IMR-90 (cell line): Measurements from ENCODE around the gene SPON1. TPM values are rescaled to one million over a fixed set of nuclear protein-coding genes. Genes with fewer than 3 reads are reported as not detected.

ENCODE experiments used
- ATAC-seq: fragments of 200-7000 bp; cut with Tn5 transposase; 2 replicates; pipeline ENCODE4 v1.9.1; 2020; ENCODE audit warnings: low read depth, mild to moderate bottlenecking, moderate library complexity
- BruUV-seq: library from RNA; stranded (reverse); fragments of 400-500 nt; replicated peaks from 2 replicates; lab custom pipeline; 2021; lab: Mats Ljungman, UMichigan
- CTCF ChIA-PET: fragments of 300-600 bp; formaldehyde crosslinking; extraction: SDS; loops from one replicate; lab custom pipeline; 2021; ENCODE audit warnings: antibody characterized with exemption; lab: Yijun Ruan, JAX
- POLR2A ChIA-PET: fragments of 300-600 bp; sonication (Branson Sonifier 250); formaldehyde crosslinking; loops from one replicate; lab custom pipeline; 2022; ENCODE audit warnings: antibody characterized with exemption; ENCODE audit not compliant: unreplicated experiment; lab: Charles Lee
- DNase-seq: peaks from one replicate; pipeline ENCODE4 v3.0.0; 2013
- H2AFZ ChIP-seq: replicated peaks from 2 replicates; pipeline ENCODE3; 2013; ENCODE audit warnings: low read length, mild to moderate bottlenecking; ENCODE audit not compliant: poor library complexity
- H2AK5ac ChIP-seq: 2 replicates; pipeline ENCODE4 v1.6.1; 2013; ENCODE audit warnings: low read depth, low read length, inconsistent platforms
- H2AK9ac ChIP-seq: replicated peaks from 2 replicates; pipeline ENCODE3; 2013; ENCODE audit warnings: mild to moderate bottlenecking, low read depth, low read length, moderate library complexity; ENCODE audit not compliant: poor library complexity
- H2BK120ac ChIP-seq: 2 replicates; pipeline ENCODE4 v1.6.1; 2013; ENCODE audit warnings: low read depth, low read length, inconsistent platforms
- H2BK15ac ChIP-seq: 3 replicates; pipeline ENCODE4 v1.6.1; 2013; ENCODE audit warnings: low read depth, low read length, inconsistent platforms
- H2BK20ac ChIP-seq: 2 replicates; pipeline ENCODE4 v1.6.1; 2013; ENCODE audit warnings: low read depth, mild to moderate bottlenecking, inconsistent platforms, low read length, moderate library complexity
- H2BK5ac ChIP-seq: 2 replicates; pipeline ENCODE4 v1.6.1; 2013; ENCODE audit warnings: mild to moderate bottlenecking, low read depth, low read length, inconsistent platforms; ENCODE audit not compliant: poor library complexity, severe bottlenecking
- H3K14ac ChIP-seq: replicated peaks from 2 replicates; pipeline ENCODE4 v1.6.1; 2013; ENCODE audit warnings: low read depth, low read length, inconsistent platforms
- H3K18ac ChIP-seq: 2 replicates; pipeline ENCODE4 v1.6.1; 2013; ENCODE audit warnings: low read depth, low read length, control low read depth
- H3K23ac ChIP-seq: 2 replicates; pipeline ENCODE4 v1.6.1; 2013; ENCODE audit warnings: low read depth, low read length, inconsistent platforms
- H3K27ac ChIP-seq: 2 replicates; pipeline ENCODE4 v1.5.1; 2013; ENCODE audit warnings: mild to moderate bottlenecking, control low read depth, low read length; ENCODE audit not compliant: insufficient read depth
- H3K27me3 ChIP-seq: 2 replicates; pipeline ENCODE4 v1.6.1; 2013; ENCODE audit warnings: low read length; ENCODE audit not compliant: control insufficient read depth, insufficient read depth
- H3K36me3 ChIP-seq: 2 replicates; pipeline ENCODE4 v1.6.1; 2013; ENCODE audit warnings: low read length, mixed read lengths; ENCODE audit not compliant: control insufficient read depth, insufficient read depth
- H3K4ac ChIP-seq: 2 replicates; pipeline ENCODE4 v1.6.1; 2013; ENCODE audit warnings: low read depth, low read length, inconsistent platforms
- H3K4me1 ChIP-seq: 2 replicates; pipeline ENCODE4 v1.6.1; 2013; ENCODE audit warnings: low read length, mixed read lengths; ENCODE audit not compliant: control insufficient read depth, insufficient read depth
- H3K4me2 ChIP-seq: 2 replicates; pipeline ENCODE4 v1.6.1; 2013; ENCODE audit warnings: low read depth, mild to moderate bottlenecking, control low read depth, low read length, moderate library complexity
- H3K4me3 ChIP-seq: 2 replicates; pipeline ENCODE4 v1.5.1; 2013; ENCODE audit warnings: low read depth, mild to moderate bottlenecking, control low read depth, low read length, moderate library complexity; ENCODE audit not compliant: insufficient read depth
- H3K56ac ChIP-seq: 2 replicates; pipeline ENCODE4 v1.6.1; 2013; ENCODE audit warnings: low read length, inconsistent platforms; ENCODE audit not compliant: insufficient read depth; ENCODE audit errors: extremely low read depth
- H3K79me1 ChIP-seq, 2 experiments: 2 replicates each; pipeline ENCODE4 v1.6.1; 2013; ENCODE audit warnings: low read length in 2 of 2, inconsistent platforms in 1 of 2, low read depth in 1 of 2
- H3K9ac ChIP-seq: 2 replicates; pipeline ENCODE4 v1.6.1; 2013; ENCODE audit warnings: low read depth, low read length, control low read depth
- H3K9me1 ChIP-seq: 2 replicates; pipeline ENCODE4 v1.6.1; 2013; ENCODE audit warnings: low read length, inconsistent platforms; ENCODE audit not compliant: insufficient read depth
- H3K9me3 ChIP-seq: 2 replicates; pipeline ENCODE4 v1.6.1; 2013; ENCODE audit warnings: low read length; ENCODE audit not compliant: control insufficient read depth, insufficient read depth
- H4K20me1 ChIP-seq: 2 replicates; pipeline ENCODE4 v1.6.1; 2013; ENCODE audit warnings: low read length, inconsistent platforms; ENCODE audit not compliant: insufficient read depth
- H4K5ac ChIP-seq: 2 replicates; pipeline ENCODE4 v1.6.1; 2013; ENCODE audit warnings: mild to moderate bottlenecking, low read depth, low read length, control low read depth
- H4K8ac ChIP-seq, 2 experiments: 2 replicates each; pipeline ENCODE4 v1.6.1; 2013; ENCODE audit warnings: low read depth in 2 of 2, low read length in 2 of 2, control low read depth in 1 of 2, inconsistent platforms in 1 of 2
- H4K91ac ChIP-seq: 2 replicates; pipeline ENCODE4 v1.6.1; 2013; ENCODE audit warnings: low read depth, low read length, inconsistent platforms; ENCODE audit not compliant: insufficient read depth
- CHD1 ChIP-seq: IDR thresholded peaks from 2 replicates; pipeline ENCODE4 v1.6.1; 2012; ENCODE audit warnings: low read depth, low read length, improper control_type of control experiment
- CTCF ChIP-seq: conservative IDR thresholded peaks from 2 replicates; pipeline ENCODE4 v1.5.1; 2012; ENCODE audit warnings: mild to moderate bottlenecking, low read depth, low read length, improper control_type of control experiment
- FOS ChIP-seq: fragments of 150-350 bp; IDR thresholded peaks from 2 replicates; pipeline ENCODE4 v1.6.1; 2016; ENCODE audit warnings: low read depth, low read length
- MAFK ChIP-seq: IDR thresholded peaks from 2 replicates; pipeline ENCODE4 v1.6.1; 2012; ENCODE audit warnings: low read depth, low read length, improper control_type of control experiment
- MAZ ChIP-seq: IDR thresholded peaks from 2 replicates; pipeline ENCODE4 v1.6.1; 2012; ENCODE audit warnings: low read depth, mild to moderate bottlenecking, low read length, improper control_type of control experiment, moderate library complexity, borderline replicate concordance
- MXI1 ChIP-seq: IDR thresholded peaks from 2 replicates; pipeline ENCODE4 v1.6.1; 2012; ENCODE audit warnings: low read depth, mild to moderate bottlenecking, low read length, moderate library complexity, borderline replicate concordance
- NFE2L2 ChIP-seq: fragments of 150-350 bp; IDR thresholded peaks from 2 replicates; pipeline ENCODE4 v1.6.1; 2016; ENCODE audit warnings: low read depth, mild to moderate bottlenecking, low read length
- POLR2A ChIP-seq: IDR thresholded peaks from 2 replicates; pipeline ENCODE4 v1.6.1; 2012; ENCODE audit warnings: mild to moderate bottlenecking, low read depth, low read length
- RAD21 ChIP-seq: IDR thresholded peaks from 2 replicates; pipeline ENCODE4 v1.6.1; 2012; ENCODE audit warnings: low read length, improper control_type of control experiment
- RCOR1 ChIP-seq: IDR thresholded peaks from 2 replicates; pipeline ENCODE4 v1.6.1; 2012; ENCODE audit warnings: mild to moderate bottlenecking, low read length, improper control_type of control experiment; ENCODE audit not compliant: insufficient replicate concordance
- SMC3 ChIP-seq: fragments of 150-350 bp; IDR thresholded peaks from 2 replicates; pipeline ENCODE4 v1.6.1; 2016; ENCODE audit warnings: low read depth, mild to moderate bottlenecking, antibody characterized with exemption, low read length, moderate library complexity
- USF2 ChIP-seq: fragments of 150-350 bp; IDR thresholded peaks from 2 replicates; pipeline ENCODE4 v1.6.1; 2017; ENCODE audit warnings: mild to moderate bottlenecking, antibody characterized with exemption, low read length, low read depth
- WGBS, 2 experiments: methylation state at CpG; one replicate each; pipeline versions ENCODE4 v1.1.5 to v1.1.7; 2013; ENCODE audit warnings: missing lambda C conversion rate in 2 of 2; ENCODE audit not compliant: insufficient read length in 1 of 2; ENCODE audit errors: extremely low coverage in 2 of 2; 5-methylcytosine and 5-hydroxymethylcytosine counted together
- dilution Hi-C: fragments of 300-500 bp; cut with HindIII; formaldehyde crosslinking; loops from one replicate; pipeline ENCODE4 v1.14.3; 2018; ENCODE audit warnings: low sequenced_read_pairs; ENCODE audit not compliant: unreplicated experiment
- in situ Hi-C: fragments of 300-500 bp; cut with MboI; formaldehyde crosslinking; loops from 3 replicates; pipeline ENCODE4 v1.14.3; 2019; ENCODE audit warnings: low sequenced_read_pairs, inconsistent platforms, mixed read lengths
- intact Hi-C: fragments of 100-400 bp; cut with micrococcal nuclease; formaldehyde crosslinking; loops from 2 replicates; pipeline ENCODE4 v1.10.0; 2022
- polyA plus RNA-seq, 3 experiments: library from polyadenylated mRNA; depleted of rRNA; stranded (reverse); fragments of >200 nt; gene quantifications; 2 replicates each; pipeline ENCODE4 v1.2.3, GENCODE V29; 2012; ENCODE audit warnings: low replicate concordance in 1 of 3
- total RNA-seq: library from RNA; depleted of rRNA; stranded (reverse); fragments of >200 nt; gene quantifications from 2 replicates; pipeline ENCODE4 v1.2.3, GENCODE V29; 2012
- TF ChIP-seq, protein P1 (sequence below): fragments of 150-350 bp; IDR thresholded peaks from 2 replicates; pipeline ENCODE4 v1.6.1; 2016; ENCODE audit warnings: low read depth, mild to moderate bottlenecking, low read length, moderate library complexity, borderline replicate concordance

The SPON1 gene
- total and polyA plus RNA-seq, 2 of the 4 experiments (the other 2 are of a cell fraction) = 0.62 to 0.72 TPM

DNA sequence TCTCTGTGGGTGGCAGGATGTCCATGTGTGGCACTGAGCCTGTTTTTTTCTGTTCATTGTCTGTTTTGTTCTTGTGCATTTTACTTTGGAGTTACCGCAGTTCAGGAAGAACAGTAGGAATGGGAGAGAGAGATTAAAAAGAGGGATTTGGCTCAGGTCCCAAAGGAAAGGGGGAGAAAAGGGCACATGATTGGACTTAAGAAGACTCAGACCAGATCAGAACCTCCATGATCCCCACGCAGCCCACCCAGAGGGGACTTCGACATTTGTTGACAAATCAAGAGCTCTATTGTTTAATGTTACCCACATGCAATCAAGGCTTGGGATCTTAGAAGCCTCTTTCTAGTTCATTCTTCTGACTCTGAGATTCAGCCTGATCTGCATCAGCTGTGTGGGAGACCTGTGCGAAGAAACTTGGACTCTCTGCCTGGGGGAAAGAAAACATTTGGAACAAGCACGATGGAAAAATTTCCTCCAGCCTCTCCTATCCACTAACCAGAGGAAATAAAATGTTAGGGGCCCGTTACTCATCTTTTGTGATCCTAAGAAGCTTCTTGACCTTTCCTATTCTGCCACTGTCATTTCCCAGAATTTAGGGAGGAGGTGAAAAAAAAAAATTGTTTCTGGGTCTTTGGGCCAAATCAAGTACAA lies 119.2 kb downstream of the SPON1 start:
- ChIA-PET CTCF (no interaction called here), POLR2A (no interaction called here)
- dilution Hi-C loops = no loop called here
- Histone ChIP-seq H3K14ac (no peak overlapping the region), H3K36me3 (no peaks in the 10 kb centered on the region), H3K9me3 (no peaks in the 10 kb centered on the region), H3K9ac (no peak overlapping the region), H4K91ac (no peak overlapping the region), H3K18ac (no peak overlapping the region), H3K4me2 (no peak overlapping the region), H3K4me1 (no peaks in the 10 kb centered on the region), H2BK15ac (no peak overlapping the region), H4K8ac (no peak overlapping the region), H3K4me3 (no peak overlapping the region), H2AK5ac (no peak overlapping the region), H2BK5ac (no peak overlapping the region), H3K79me1 (no peaks in the 10 kb centered on the region), H3K23ac (no peak overlapping the region), H3K4ac (no peak overlapping the region), H3K27ac (no peak overlapping the region), H2AK9ac (no peak overlapping the region), H4K5ac (no peak overlapping the region), H3K9me1 (no peaks in the 10 kb centered on the region), H2BK20ac (no peak overlapping the region), H3K56ac (no peak overlapping the region), H4K20me1 (no peaks in the 10 kb centered on the region), H2AFZ (no peak overlapping the region), H2BK120ac (no peak overlapping the region), H3K27me3 (peaks cover 5% of the 10 kb centered on the region)
- no peak for ATAC-seq
- intact Hi-C loops = no loop called here
- TF ChIP-seq SMC3 (no peak), MXI1 (no peak), FOS (no peak), USF2 (no peak), NFE2L2 (no peak), POLR2A (no peak), RCOR1 (no peak), MAFK (no peak), CTCF (no peak), CHD1 (no peak), MAZ (no peak), RAD21 (no peak)
- TF ChIP-seq, protein P1, sequence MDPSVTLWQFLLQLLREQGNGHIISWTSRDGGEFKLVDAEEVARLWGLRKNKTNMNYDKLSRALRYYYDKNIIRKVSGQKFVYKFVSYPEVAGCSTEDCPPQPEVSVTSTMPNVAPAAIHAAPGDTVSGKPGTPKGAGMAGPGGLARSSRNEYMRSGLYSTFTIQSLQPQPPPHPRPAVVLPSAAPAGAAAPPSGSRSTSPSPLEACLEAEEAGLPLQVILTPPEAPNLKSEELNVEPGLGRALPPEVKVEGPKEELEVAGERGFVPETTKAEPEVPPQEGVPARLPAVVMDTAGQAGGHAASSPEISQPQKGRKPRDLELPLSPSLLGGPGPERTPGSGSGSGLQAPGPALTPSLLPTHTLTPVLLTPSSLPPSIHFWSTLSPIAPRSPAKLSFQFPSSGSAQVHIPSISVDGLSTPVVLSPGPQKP = no peak
- no peak for DNase-seq
- in situ Hi-C loops = no loop called here
- 50% methylated on average over 1 of the region's 6 CpGs; no CpG with 5 or more reads in 1 of the 2 experiments for WGBS, 2 experiments
- BruUV-seq = no TSS peak
